Neural cell (in vitro differentiated cells): ENCODE results near the gene SLC5A2.

ENCODE experiments used
- EP300 ChIP-seq: fragments of 450-650 bp; conservative IDR thresholded peaks from 2 replicates; pipeline ENCODE4 v1.6.1; 2014; ENCODE audit warnings: antibody characterized with exemption, mild to moderate bottlenecking, moderate library complexity; ENCODE audit not compliant: poor library complexity, severe bottlenecking
- EZH2 ChIP-seq: fragments of 200-600, 300-800 bp; shearing (Covaris generic), sonication (generic); IDR thresholded peaks from 2 replicates; pipeline ENCODE4 v1.6.1; 2014; ENCODE audit warnings: antibody characterized with exemption, low read length, borderline replicate concordance, mild to moderate bottlenecking; ENCODE audit not compliant: insufficient read depth, poor library complexity, severe bottlenecking
- MXI1 ChIP-seq: fragments of 450-650 bp; conservative IDR thresholded peaks from 2 replicates; pipeline ENCODE4 v1.6.1; 2014; ENCODE audit warnings: antibody characterized with exemption, mild to moderate bottlenecking; ENCODE audit not compliant: poor library complexity, severe bottlenecking
- POLR2AphosphoS5 ChIP-seq: IDR thresholded peaks from 2 replicates; pipeline ENCODE4 v1.6.1; 2012
- RAD21 ChIP-seq: fragments of 450-650 bp; conservative IDR thresholded peaks from 2 replicates; pipeline ENCODE4 v1.6.1; 2014; ENCODE audit warnings: antibody characterized with exemption, mild to moderate bottlenecking, moderate library complexity
- SMC3 ChIP-seq: fragments of 450-650 bp; conservative IDR thresholded peaks from 2 replicates; pipeline ENCODE4 v1.6.1; 2014; ENCODE audit warnings: antibody characterized with exemption, mild to moderate bottlenecking, moderate library complexity; ENCODE audit not compliant: poor library complexity
- TAF1 ChIP-seq: IDR thresholded peaks from 2 replicates; pipeline ENCODE4 v1.6.1; 2012; ENCODE audit warnings: low read depth
- TF ChIP-seq, protein P1 (sequence below): fragments of 450-650 bp; IDR thresholded peaks from 2 replicates; pipeline ENCODE4 v1.5.1; 2014; ENCODE audit warnings: antibody characterized with exemption, mild to moderate bottlenecking, moderate library complexity; ENCODE audit not compliant: poor library complexity, severe bottlenecking
- TF ChIP-seq, protein P2 (sequence below): IDR thresholded peaks from 2 replicates; pipeline ENCODE4 v1.6.1; 2012; ENCODE audit warnings: borderline replicate concordance

DNA sequence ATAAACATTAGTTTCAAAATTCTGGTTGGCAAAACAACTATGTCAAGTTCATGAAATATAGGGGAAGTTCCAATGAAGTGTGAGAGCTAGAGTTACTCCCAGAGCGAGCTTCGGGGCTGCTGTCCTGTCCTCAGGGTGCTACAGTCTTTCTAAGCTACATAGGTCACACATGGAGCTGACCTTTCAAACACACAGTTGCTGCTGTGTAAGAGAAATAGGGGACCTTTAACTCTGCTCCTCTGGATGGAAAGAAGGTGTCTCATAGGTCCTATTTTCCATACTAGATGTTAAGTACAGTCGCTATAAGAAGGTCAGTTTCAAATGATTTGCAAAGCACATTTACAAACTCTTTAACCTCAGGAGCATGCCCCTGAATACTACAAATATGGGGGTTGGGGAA, 38.4 kb downstream of the SLC5A2 start:
- TF ChIP-seq EZH2: no peak
- TF ChIP-seq RAD21: no peak
- TF ChIP-seq, protein P1, sequence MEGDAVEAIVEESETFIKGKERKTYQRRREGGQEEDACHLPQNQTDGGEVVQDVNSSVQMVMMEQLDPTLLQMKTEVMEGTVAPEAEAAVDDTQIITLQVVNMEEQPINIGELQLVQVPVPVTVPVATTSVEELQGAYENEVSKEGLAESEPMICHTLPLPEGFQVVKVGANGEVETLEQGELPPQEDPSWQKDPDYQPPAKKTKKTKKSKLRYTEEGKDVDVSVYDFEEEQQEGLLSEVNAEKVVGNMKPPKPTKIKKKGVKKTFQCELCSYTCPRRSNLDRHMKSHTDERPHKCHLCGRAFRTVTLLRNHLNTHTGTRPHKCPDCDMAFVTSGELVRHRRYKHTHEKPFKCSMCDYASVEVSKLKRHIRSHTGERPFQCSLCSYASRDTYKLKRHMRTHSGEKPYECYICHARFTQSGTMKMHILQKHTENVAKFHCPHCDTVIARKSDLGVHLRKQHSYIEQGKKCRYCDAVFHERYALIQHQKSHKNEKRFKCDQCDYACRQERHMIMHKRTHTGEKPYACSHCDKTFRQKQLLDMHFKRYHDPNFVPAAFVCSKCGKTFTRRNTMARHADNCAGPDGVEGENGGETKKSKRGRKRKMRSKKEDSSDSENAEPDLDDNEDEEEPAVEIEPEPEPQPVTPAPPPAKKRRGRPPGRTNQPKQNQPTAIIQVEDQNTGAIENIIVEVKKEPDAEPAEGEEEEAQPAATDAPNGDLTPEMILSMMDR: no peak
- no peak for TF ChIP-seq TAF1
- TF ChIP-seq MXI1: no peak
- no peak for TF ChIP-seq EP300
- TF ChIP-seq POLR2AphosphoS5: no peak
- TF ChIP-seq, protein P2, sequence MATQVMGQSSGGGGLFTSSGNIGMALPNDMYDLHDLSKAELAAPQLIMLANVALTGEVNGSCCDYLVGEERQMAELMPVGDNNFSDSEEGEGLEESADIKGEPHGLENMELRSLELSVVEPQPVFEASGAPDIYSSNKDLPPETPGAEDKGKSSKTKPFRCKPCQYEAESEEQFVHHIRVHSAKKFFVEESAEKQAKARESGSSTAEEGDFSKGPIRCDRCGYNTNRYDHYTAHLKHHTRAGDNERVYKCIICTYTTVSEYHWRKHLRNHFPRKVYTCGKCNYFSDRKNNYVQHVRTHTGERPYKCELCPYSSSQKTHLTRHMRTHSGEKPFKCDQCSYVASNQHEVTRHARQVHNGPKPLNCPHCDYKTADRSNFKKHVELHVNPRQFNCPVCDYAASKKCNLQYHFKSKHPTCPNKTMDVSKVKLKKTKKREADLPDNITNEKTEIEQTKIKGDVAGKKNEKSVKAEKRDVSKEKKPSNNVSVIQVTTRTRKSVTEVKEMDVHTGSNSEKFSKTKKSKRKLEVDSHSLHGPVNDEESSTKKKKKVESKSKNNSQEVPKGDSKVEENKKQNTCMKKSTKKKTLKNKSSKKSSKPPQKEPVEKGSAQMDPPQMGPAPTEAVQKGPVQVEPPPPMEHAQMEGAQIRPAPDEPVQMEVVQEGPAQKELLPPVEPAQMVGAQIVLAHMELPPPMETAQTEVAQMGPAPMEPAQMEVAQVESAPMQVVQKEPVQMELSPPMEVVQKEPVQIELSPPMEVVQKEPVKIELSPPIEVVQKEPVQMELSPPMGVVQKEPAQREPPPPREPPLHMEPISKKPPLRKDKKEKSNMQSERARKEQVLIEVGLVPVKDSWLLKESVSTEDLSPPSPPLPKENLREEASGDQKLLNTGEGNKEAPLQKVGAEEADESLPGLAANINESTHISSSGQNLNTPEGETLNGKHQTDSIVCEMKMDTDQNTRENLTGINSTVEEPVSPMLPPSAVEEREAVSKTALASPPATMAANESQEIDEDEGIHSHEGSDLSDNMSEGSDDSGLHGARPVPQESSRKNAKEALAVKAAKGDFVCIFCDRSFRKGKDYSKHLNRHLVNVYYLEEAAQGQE: no peak
- no peak for TF ChIP-seq SMC3
